Mesenchymal stem cell (in vitro differentiated cells and primary cell): Measurements from ENCODE around the gene UBE2D2.
"Not testable (repeated sequence)": the region's sequence is repeated elsewhere in the genome, so short reads cannot be mapped to it uniquely, and the experiment has no call there.

Experiments used
- DNase-seq: peaks from one replicate; pipeline ENCODE4 v3.0.0-alpha.2; 2013
- H2AFZ ChIP-seq: one replicate; pipeline ENCODE4 v1.6.1; 2013; ENCODE audit warnings: low read depth, mild to moderate bottlenecking, control low read depth, inconsistent platforms, low read length, moderate library complexity
- H2AK5ac ChIP-seq: 2 replicates; pipeline ENCODE4 v1.6.1; 2013; ENCODE audit warnings: low read length, moderate library complexity, mild to moderate bottlenecking, inconsistent platforms; ENCODE audit not compliant: severe bottlenecking
- H2BK120ac ChIP-seq: one replicate; pipeline ENCODE4 v1.6.1; 2013; ENCODE audit warnings: low read depth, mild to moderate bottlenecking, inconsistent platforms, low read length, moderate library complexity
- H2BK12ac ChIP-seq, 2 experiments: one replicate each; pipeline ENCODE4 v1.6.1; 2013; ENCODE audit warnings: inconsistent platforms in 2 of 2, low read length in 2 of 2, mild to moderate bottlenecking in 2 of 2, moderate library complexity in 2 of 2, control low read depth in 1 of 2
- H2BK15ac ChIP-seq: one replicate; pipeline ENCODE4 v1.6.1; 2013; ENCODE audit warnings: mild to moderate bottlenecking, low read depth, inconsistent platforms; ENCODE audit not compliant: poor library complexity, severe bottlenecking
- H2BK5ac ChIP-seq: 2 replicates; pipeline ENCODE4 v1.6.1; 2013; ENCODE audit warnings: low read depth, mild to moderate bottlenecking, low read length, control low read depth, inconsistent platforms; ENCODE audit not compliant: poor library complexity, severe bottlenecking
- H3K14ac ChIP-seq, 2 experiments: one replicate each; pipeline ENCODE4 v1.6.1; 2013; ENCODE audit warnings: inconsistent platforms in 2 of 2, low read length in 2 of 2, control low read depth in 1 of 2, mild to moderate bottlenecking in 1 of 2, moderate library complexity in 1 of 2
- H3K18ac ChIP-seq, 2 experiments: one replicate each; pipeline ENCODE4 v1.6.1; 2013; ENCODE audit warnings: inconsistent platforms in 2 of 2, low read length in 2 of 2, control low read depth in 1 of 2, low read depth in 1 of 2, mild to moderate bottlenecking in 1 of 2
- H3K23ac ChIP-seq, 2 experiments: one replicate each; pipeline ENCODE4 v1.6.1; 2013; ENCODE audit warnings: inconsistent platforms in 2 of 2, low read length in 2 of 2, mild to moderate bottlenecking in 2 of 2, moderate library complexity in 2 of 2, control low read depth in 1 of 2
- H3K27ac ChIP-seq: 2 replicates; pipeline ENCODE4 v1.5.1; 2013; ENCODE audit warnings: mild to moderate bottlenecking, moderate library complexity, low read length, control low read depth, inconsistent platforms; ENCODE audit not compliant: poor library complexity, severe bottlenecking
- H3K27me3 ChIP-seq, 2 experiments: 2 replicates each; pipeline versions ENCODE4 v1.6.1 to v1.7.0; 2013; ENCODE audit warnings: low read length in 2 of 2, mild to moderate bottlenecking in 2 of 2, moderate library complexity in 2 of 2, control low read depth in 1 of 2, inconsistent platforms in 1 of 2; ENCODE audit not compliant: control insufficient read depth in 1 of 2, insufficient read depth in 1 of 2
- H3K36me3 ChIP-seq, 2 experiments: 2 replicates each; pipeline versions ENCODE4 v1.6.1 to v1.7.0; 2013; ENCODE audit warnings: low read length in 2 of 2, control low read depth in 1 of 2, inconsistent platforms in 1 of 2, low read depth in 1 of 2, mild to moderate bottlenecking in 1 of 2; ENCODE audit not compliant: insufficient read depth in 2 of 2, control insufficient read depth in 1 of 2
- H3K4ac ChIP-seq, 2 experiments: one replicate each; pipeline ENCODE4 v1.6.1; 2013; ENCODE audit warnings: inconsistent platforms in 2 of 2, low read length in 2 of 2, mild to moderate bottlenecking in 2 of 2, moderate library complexity in 2 of 2, control low read depth in 1 of 2, low read depth in 1 of 2
- H3K4me1 ChIP-seq: 2 replicates; pipeline ENCODE4 v1.6.1; 2013; ENCODE audit warnings: low read depth, low read length, control low read depth; ENCODE audit not compliant: control insufficient read depth, insufficient read depth
- H3K4me2 ChIP-seq: 2 replicates; pipeline ENCODE4 v1.6.1; 2013; ENCODE audit warnings: low read length, mild to moderate bottlenecking, inconsistent platforms; ENCODE audit not compliant: poor library complexity, severe bottlenecking
- H3K4me3 ChIP-seq, 2 experiments: 2 replicates each; pipeline versions ENCODE4 v1.5.1 to v1.7.0; 2013; ENCODE audit warnings: low read length in 2 of 2, mild to moderate bottlenecking in 2 of 2, control low read depth in 1 of 2, low read depth in 1 of 2; ENCODE audit not compliant: insufficient read depth in 1 of 2
- H3K79me1 ChIP-seq: replicated peaks from 2 replicates; pipeline ENCODE4 v1.6.1; 2013; ENCODE audit warnings: mild to moderate bottlenecking, control low read depth, low read length, inconsistent platforms; ENCODE audit not compliant: poor library complexity, severe bottlenecking
- H3K9ac ChIP-seq: 2 replicates; pipeline ENCODE4 v1.7.0; 2013; ENCODE audit warnings: mild to moderate bottlenecking, low read length, moderate library complexity
- H3K9me3 ChIP-seq: 2 replicates; pipeline ENCODE4 v1.7.0; 2013; ENCODE audit warnings: mild to moderate bottlenecking, low read length; ENCODE audit not compliant: control insufficient read depth
- H4K8ac ChIP-seq: one replicate; pipeline ENCODE4 v1.6.1; 2013; ENCODE audit warnings: inconsistent platforms, mild to moderate bottlenecking, low read length, moderate library complexity
- H4K91ac ChIP-seq: one replicate; pipeline ENCODE4 v1.6.1; 2013; ENCODE audit warnings: mild to moderate bottlenecking, low read length, inconsistent platforms
- WGBS: methylation state at CpG from one replicate; pipeline ENCODE4 v1.1.7; 2013; ENCODE audit warnings: mixed read lengths; 5-methylcytosine and 5-hydroxymethylcytosine counted together

Gene UBE2D2

GRCh38 chr5:139543423-139543991 lies 17.6 kb upstream of the UBE2D2 start:
- peak overlapping the region; percentile 12 for H3K4me2 ChIP-seq
- DNase-seq: peak; percentile 67
- H2AK5ac ChIP-seq: no peak overlapping the region
- H3K14ac ChIP-seq: no peak overlapping the region
- H2BK120ac ChIP-seq: no peak overlapping the region
- no peaks in the 10 kb centered on the region for H3K27me3 ChIP-seq
- no peaks in the 10 kb centered on the region for H3K79me1 ChIP-seq
- no peaks in the 10 kb centered on the region for H3K36me3 ChIP-seq
- H2AFZ ChIP-seq: peak overlapping the region; percentile 87
- no peak overlapping the region for H3K4ac ChIP-seq
- H4K8ac ChIP-seq: peak overlapping the region; percentile 45
- peaks cover 4% of the 10 kb centered on the region for H3K4me1 ChIP-seq
- no peak overlapping the region for H2BK12ac ChIP-seq
- H2BK5ac ChIP-seq: no peak overlapping the region
- H3K18ac ChIP-seq: peak overlapping the region in 1 of 2 experiments; percentile 50
- no peaks in the 10 kb centered on the region for H3K9me3 ChIP-seq
- H3K23ac ChIP-seq: no peak overlapping the region
- no peak overlapping the region for H2BK15ac ChIP-seq
- 8% methylated on average over 22 of the region's 24 CpGs for WGBS
- peak overlapping the region in 1 of 2 experiments; percentile 6 for H3K4me3 ChIP-seq
- H3K9ac ChIP-seq: peak overlapping the region; percentile 42
- H3K27ac ChIP-seq: no peak overlapping the region
- no peak overlapping the region for H4K91ac ChIP-seq

- H4K8ac ChIP-seq, H3K18ac ChIP-seq, H3K14ac ChIP-seq, H3K4me3 ChIP-seq, H4K91ac ChIP-seq, H3K23ac ChIP-seq, H3K4me1 ChIP-seq, DNase-seq, H3K9ac ChIP-seq, H3K79me1 ChIP-seq, H3K9me3 ChIP-seq, H3K4me2 ChIP-seq, H3K27ac ChIP-seq, H2BK12ac ChIP-seq, H2AFZ ChIP-seq, H2BK5ac ChIP-seq, H3K4ac ChIP-seq, H2BK15ac ChIP-seq, H2BK120ac ChIP-seq, H2AK5ac ChIP-seq, H3K27me3 ChIP-seq, H3K36me3 ChIP-seq: not testable (repeated sequence)
- WGBS: 90% methylated on average over 6 of the region's 6 CpGs
Observed at GRCh38 chr5:139546593-139546992, 14.5 kb upstream of the UBE2D2 start.

GRCh38 chr5:139549162-139549894 lies 11.8 kb upstream of the UBE2D2 start:
- peaks cover 0 to 6% of the 10 kb centered on the region in 2 experiments for H3K36me3 ChIP-seq
- no peak overlapping the region for H2BK120ac ChIP-seq
- H2BK12ac ChIP-seq: no peak overlapping the region
- H3K9me3 ChIP-seq: no peaks in the 10 kb centered on the region
- no peak overlapping the region for H3K4me3 ChIP-seq
- H2AK5ac ChIP-seq: no peak overlapping the region
- no peaks in the 10 kb centered on the region for H3K27me3 ChIP-seq
- H4K8ac ChIP-seq: no peak overlapping the region
- H3K79me1 ChIP-seq: no peaks in the 10 kb centered on the region
- DNase-seq: no peak
- H3K27ac ChIP-seq: no peak overlapping the region
- no peak overlapping the region for H2BK5ac ChIP-seq
- no peak overlapping the region for H3K23ac ChIP-seq
- H3K18ac ChIP-seq: no peak overlapping the region
- H2AFZ ChIP-seq: no peak overlapping the region
- no peaks in the 10 kb centered on the region for H3K4me1 ChIP-seq
- WGBS: 99% methylated on average over 44 of the region's 49 CpGs
- no peak overlapping the region for H3K14ac ChIP-seq
- H3K4me2 ChIP-seq: no peak overlapping the region
- no peak overlapping the region for H4K91ac ChIP-seq
- H2BK15ac ChIP-seq: no peak overlapping the region
- H3K4ac ChIP-seq: no peak overlapping the region
- H3K9ac ChIP-seq: no peak overlapping the region

GRCh38 chr5:139550051-139550872 lies 10.9 kb upstream of the UBE2D2 start:
- H4K8ac ChIP-seq, H3K27ac ChIP-seq, H3K36me3 ChIP-seq, H3K4ac ChIP-seq, H2AK5ac ChIP-seq, H3K4me3 ChIP-seq, H3K9me3 ChIP-seq, DNase-seq, H3K23ac ChIP-seq, H3K27me3 ChIP-seq, H3K4me2 ChIP-seq, H3K18ac ChIP-seq, H2BK15ac ChIP-seq, H3K79me1 ChIP-seq, H2BK120ac ChIP-seq, H3K4me1 ChIP-seq, H4K91ac ChIP-seq, H2AFZ ChIP-seq, H2BK5ac ChIP-seq, H2BK12ac ChIP-seq, H3K14ac ChIP-seq, H3K9ac ChIP-seq: not testable (repeated sequence)
- WGBS: 83% methylated on average over 12 of the region's 12 CpGs
